ENCODE data around the gene FAM107A. TPM values are rescaled to one million over a fixed set of nuclear protein-coding genes. Genes with fewer than 3 reads are reported as not detected.
A peak's percentile ranks its signal among the peaks of the same experiment; 100 is the strongest.

FAM107A gene
- not detected for total RNA-seq
- not detected for polyA plus RNA-seq

GRCh38 chr3:58577269-58577821 lies at the start of gene FAM107A:
FAM107A (minus strand) TSS chr3:58577391; CDS start chr3:58569860, 7,531 bp downstream.
- Histone ChIP-seq H3K4me1 (ENCODE audit: control insufficient read depth, insufficient read depth, low read length, poor library complexity, severe bottlenecking) (no peaks in the 10 kb centered on the region), H3K27ac (ENCODE audit: insufficient read depth, low read length, poor library complexity, severe bottlenecking) (no peak within 1 kb of the TSS), H3K4me3 (ENCODE audit: low read depth, low read length) (no peak within 1 kb of the TSS), H3K27me3 (ENCODE audit: control insufficient read depth, insufficient read depth, low read length) (peaks cover 2% of the 10 kb centered on the region), H3K36me3 (ENCODE audit: control insufficient read depth, insufficient read depth, low read length) (no peaks in the 10 kb centered on the region), H3K9me3 (ENCODE audit: control insufficient read depth in 2 of 2, low read length in 2 of 2) (no peaks in the 10 kb centered on the region)
- Mint-ChIP-seq H3K27ac (no peak within 1 kb of the TSS), H3K27me3 (peaks cover 31% of the 10 kb centered on the region), H3K9me3 (no peaks in the 10 kb centered on the region), H3K4me1 (no peaks in the 10 kb centered on the region), H3K4me3 (no peak within 1 kb of the TSS), H3K36me3 (no peaks in the 10 kb centered on the region)
- no peak for DNase-seq
- ATAC-seq (ENCODE audit: low read depth in 2 of 2), result no peak

GRCh38 chr3:58625196-58625824 lies 48.1 kb upstream of the FAM107A start:
- no peak overlapping the region for H3K27ac ChIP-seq (ENCODE audit: insufficient read depth, low read length, poor library complexity, severe bottlenecking)
- Mint-ChIP-seq H3K4me1 (no peaks in the 10 kb centered on the region), H3K4me3 (no peak overlapping the region), H3K27me3 (no peaks in the 10 kb centered on the region), H3K36me3 (no peaks in the 10 kb centered on the region), H3K27ac (peak overlapping the region in 1 of 3 donors; percentile 31), H3K9me3 (no peaks in the 10 kb centered on the region)
- H3K4me1 ChIP-seq (ENCODE audit: control insufficient read depth, insufficient read depth, low read length, poor library complexity, severe bottlenecking), result no peaks in the 10 kb centered on the region
- ATAC-seq (ENCODE audit: low read depth in 2 of 2) (no peak), DNase-seq (no peak)
- no peak overlapping the region for H3K4me3 ChIP-seq (ENCODE audit: low read depth, low read length)
- H3K36me3 ChIP-seq (ENCODE audit: control insufficient read depth, insufficient read depth, low read length), result no peaks in the 10 kb centered on the region
- no peaks in the 10 kb centered on the region for H3K9me3 ChIP-seq (ENCODE audit: control insufficient read depth in 2 of 2, low read length in 2 of 2)
- H3K27me3 ChIP-seq (ENCODE audit: control insufficient read depth, insufficient read depth, low read length), result no peaks in the 10 kb centered on the region

- H3K36me3 ChIP-seq (ENCODE audit: control insufficient read depth, insufficient read depth, low read length), result no peaks in the 10 kb centered on the region
- Mint-ChIP-seq H3K9me3 (peaks cover 0 to under 1% (median 0%) of the 10 kb centered on the region in 7 donors), H3K4me1 (no peaks in the 10 kb centered on the region), H3K27ac (no peak overlapping the region), H3K4me3 (no peak overlapping the region), H3K36me3 (no peaks in the 10 kb centered on the region), H3K27me3 (no peaks in the 10 kb centered on the region)
- DNase-seq (no peak), ATAC-seq (ENCODE audit: low read depth in 2 of 2) (no peak)
- no peak overlapping the region for H3K4me3 ChIP-seq (ENCODE audit: low read depth, low read length)
- H3K27ac ChIP-seq (ENCODE audit: insufficient read depth, low read length, poor library complexity, severe bottlenecking), result no peak overlapping the region
- H3K4me1 ChIP-seq (ENCODE audit: control insufficient read depth, insufficient read depth, low read length, poor library complexity, severe bottlenecking), result no peaks in the 10 kb centered on the region
- H3K9me3 ChIP-seq (ENCODE audit: control insufficient read depth in 2 of 2, low read length in 2 of 2), result no peaks in the 10 kb centered on the region
- no peaks in the 10 kb centered on the region for H3K27me3 ChIP-seq (ENCODE audit: control insufficient read depth, insufficient read depth, low read length)
Observed at GRCh38 chr3:58624550-58624949, 47.4 kb upstream of the FAM107A start.

- H3K4me1 ChIP-seq (ENCODE audit: control insufficient read depth, insufficient read depth, low read length, poor library complexity, severe bottlenecking), result no peaks in the 10 kb centered on the region
- no peak for ATAC-seq (ENCODE audit: low read depth in 2 of 2)
- H3K27ac ChIP-seq (ENCODE audit: insufficient read depth, low read length, poor library complexity, severe bottlenecking), result no peak overlapping the region
- Mint-ChIP-seq H3K27ac (no peak overlapping the region), H3K36me3 (no peaks in the 10 kb centered on the region), H3K4me1 (no peaks in the 10 kb centered on the region), H3K27me3 (no peaks in the 10 kb centered on the region), H3K4me3 (no peak overlapping the region), H3K9me3 (peaks cover 0 to 2% (median 0%) of the 10 kb centered on the region in 7 donors)
- no peak for DNase-seq
- no peaks in the 10 kb centered on the region for H3K9me3 ChIP-seq (ENCODE audit: control insufficient read depth in 2 of 2, low read length in 2 of 2)
- no peaks in the 10 kb centered on the region for H3K27me3 ChIP-seq (ENCODE audit: control insufficient read depth, insufficient read depth, low read length)
- no peaks in the 10 kb centered on the region for H3K36me3 ChIP-seq (ENCODE audit: control insufficient read depth, insufficient read depth, low read length)
- no peak overlapping the region for H3K4me3 ChIP-seq (ENCODE audit: low read depth, low read length)
Observed at GRCh38 chr3:58623961-58624360, 46.8 kb upstream of the FAM107A start.

GRCh38 chr3:58623478-58623877 lies 46.3 kb upstream of the FAM107A start:
- no peaks in the 10 kb centered on the region for H3K27me3 Mint-ChIP-seq
- H3K27me3 ChIP-seq (ENCODE audit: control insufficient read depth, insufficient read depth, low read length), result no peaks in the 10 kb centered on the region
- no peak overlapping the region for H3K4me3 Mint-ChIP-seq
- ATAC-seq (ENCODE audit: low read depth in 2 of 2) (no peak), DNase-seq (no peak)
- no peak overlapping the region for H3K27ac Mint-ChIP-seq
- H3K4me3 ChIP-seq (ENCODE audit: low read depth, low read length), result no peak overlapping the region
- H3K36me3 ChIP-seq (ENCODE audit: control insufficient read depth, insufficient read depth, low read length), result no peaks in the 10 kb centered on the region
- H3K36me3 Mint-ChIP-seq, result no peaks in the 10 kb centered on the region
- H3K4me1 ChIP-seq (ENCODE audit: control insufficient read depth, insufficient read depth, low read length, poor library complexity, severe bottlenecking), result no peaks in the 10 kb centered on the region
- no peak overlapping the region for H3K27ac ChIP-seq (ENCODE audit: insufficient read depth, low read length, poor library complexity, severe bottlenecking)
- H3K9me3 Mint-ChIP-seq, result peaks cover 0 to 2% (median 0%) of the 10 kb centered on the region in 7 donors
- no peaks in the 10 kb centered on the region for H3K9me3 ChIP-seq (ENCODE audit: control insufficient read depth in 2 of 2, low read length in 2 of 2)
- H3K4me1 Mint-ChIP-seq, result no peaks in the 10 kb centered on the region

- Mint-ChIP-seq H3K27ac (no peak overlapping the region), H3K4me3 (no peak overlapping the region), H3K27me3 (no peaks in the 10 kb centered on the region), H3K4me1 (no peaks in the 10 kb centered on the region), H3K9me3 (peaks cover 0 to 2% (median 0%) of the 10 kb centered on the region in 7 donors), H3K36me3 (no peaks in the 10 kb centered on the region)
- Histone ChIP-seq H3K4me1 (ENCODE audit: control insufficient read depth, insufficient read depth, low read length, poor library complexity, severe bottlenecking) (no peaks in the 10 kb centered on the region), H3K36me3 (ENCODE audit: control insufficient read depth, insufficient read depth, low read length) (no peaks in the 10 kb centered on the region), H3K9me3 (ENCODE audit: control insufficient read depth in 2 of 2, low read length in 2 of 2) (no peaks in the 10 kb centered on the region), H3K27me3 (ENCODE audit: control insufficient read depth, insufficient read depth, low read length) (no peaks in the 10 kb centered on the region), H3K4me3 (ENCODE audit: low read depth, low read length) (no peak overlapping the region), H3K27ac (ENCODE audit: insufficient read depth, low read length, poor library complexity, severe bottlenecking) (no peak overlapping the region)
- DNase-seq (no peak), ATAC-seq (ENCODE audit: low read depth in 2 of 2) (no peak)
Observed at GRCh38 chr3:58622892-58623291, 45.7 kb upstream of the FAM107A start.

GRCh38 chr3:58622436-58622835 lies 45.2 kb upstream of the FAM107A start:
- no peak overlapping the region for H3K4me3 ChIP-seq (ENCODE audit: low read depth, low read length)
- no peak for DNase-seq
- no peaks in the 10 kb centered on the region for H3K27me3 ChIP-seq (ENCODE audit: control insufficient read depth, insufficient read depth, low read length)
- Mint-ChIP-seq H3K4me3 (no peak overlapping the region), H3K9me3 (peaks cover 0 to 2% (median 0%) of the 10 kb centered on the region in 7 donors), H3K27ac (no peak overlapping the region), H3K4me1 (no peaks in the 10 kb centered on the region), H3K27me3 (no peaks in the 10 kb centered on the region), H3K36me3 (no peaks in the 10 kb centered on the region)
- H3K36me3 ChIP-seq (ENCODE audit: control insufficient read depth, insufficient read depth, low read length), result no peaks in the 10 kb centered on the region
- H3K9me3 ChIP-seq (ENCODE audit: control insufficient read depth in 2 of 2, low read length in 2 of 2), result no peaks in the 10 kb centered on the region
- H3K27ac ChIP-seq (ENCODE audit: insufficient read depth, low read length, poor library complexity, severe bottlenecking), result no peak overlapping the region
- no peak for ATAC-seq (ENCODE audit: low read depth in 2 of 2)
- H3K4me1 ChIP-seq (ENCODE audit: control insufficient read depth, insufficient read depth, low read length, poor library complexity, severe bottlenecking), result no peaks in the 10 kb centered on the region
